ENCODE results near the gene DSCAML1. TPM values are rescaled to one million over a fixed set of nuclear protein-coding genes. Genes with fewer than 3 reads are reported as not detected.

DSCAML1 gene
- total and polyA plus RNA-seq, 10 of the 15 experiments (the other 5 are each of a cell fraction or from before 2014, with no cell fraction given): 0.03 to 0.18 (median 0.06) TPM; not detected in 1

DNA sequence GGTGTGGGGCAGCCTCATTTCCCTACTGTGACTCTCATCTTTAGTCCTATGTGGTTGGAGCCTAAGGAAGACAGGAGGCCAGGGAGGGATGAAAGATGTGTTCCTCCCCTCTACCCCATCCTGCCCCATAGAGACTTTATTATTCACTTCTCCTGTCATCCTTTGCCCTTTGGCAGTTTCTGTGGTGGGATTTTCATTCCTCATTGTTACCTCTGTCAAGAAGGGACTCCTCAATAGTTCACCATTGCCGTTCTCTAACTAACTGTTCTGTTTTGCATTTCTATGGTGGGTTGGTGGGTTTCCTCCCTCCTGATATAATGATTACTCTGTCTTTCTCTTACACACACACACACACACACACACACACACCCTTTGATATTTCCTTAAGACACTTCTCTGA, 202.3 kb downstream of the DSCAML1 start:
- BruUV-seq (replicated peaks): no TSS peak
- RAD21 ChIA-PET (ENCODE audit: unreplicated experiment): no interaction called here
- CTCF ChIA-PET: no interaction called here
- 22% methylated on average over 1 of the region's 1 CpG for WGBS (ENCODE audit: insufficient coverage, insufficient replicate concordance, low lambda C conversion rate, missing lambda C conversion rate)
- H2AFZ ChIP-seq (ENCODE audit: control insufficient read depth, low read depth, low read length): no peak overlapping the region
- H3K36me3 ChIP-seq (ENCODE audit: control insufficient read depth in 2 of 2, insufficient read depth in 2 of 2, low read length in 1 of 2): no peaks in the 10 kb centered on the region
- no peak for DNase-seq (ENCODE audit: low read depth, low spot score)
- no peak for ATAC-seq
- in situ Hi-C loops (cut with MboI) (no loop called here), intact Hi-C loops (cut with micrococcal nuclease; ENCODE audit: unreplicated experiment) (no loop called here)
- SMC1A ChIA-PET (ENCODE audit: uncharacterized antibody, unreplicated experiment): no interaction called here
- no peak overlapping the region for H3K9ac ChIP-seq (ENCODE audit: control insufficient read depth, insufficient read depth, low read length)
- H3K9me3 ChIP-seq (replicated peaks; ENCODE audit: control insufficient read depth, insufficient read depth, low read length): no peaks in the 10 kb centered on the region
- TF ChIP-seq CBFB (IDR thresholded peaks at IDR 0.05; ENCODE audit: low read depth) (no peak), CREB1 (IDR thresholded peaks at IDR 0.05; ENCODE audit: low read depth) (no peak), NFYA (IDR thresholded peaks at IDR 0.05; ENCODE audit: borderline replicate concordance, low read depth, low read length) (no peak), FOS (IDR thresholded peaks at IDR 0.05; ENCODE audit: borderline replicate concordance, extremely low read depth, insufficient read length) (no peak), IRF4 (IDR thresholded peaks at IDR 0.05; ENCODE audit: low read depth, low read length) (no peak), EZH2 (IDR thresholded peaks at IDR 0.05; ENCODE audit: borderline replicate concordance, control insufficient read depth, low read depth, low read length) (no peak), BACH1 (IDR thresholded peaks at IDR 0.05; ENCODE audit: borderline replicate concordance) (no peak), FOXK2 (IDR thresholded peaks at IDR 0.05) (no peak)
- TF ChIP-seq, protein P1, sequence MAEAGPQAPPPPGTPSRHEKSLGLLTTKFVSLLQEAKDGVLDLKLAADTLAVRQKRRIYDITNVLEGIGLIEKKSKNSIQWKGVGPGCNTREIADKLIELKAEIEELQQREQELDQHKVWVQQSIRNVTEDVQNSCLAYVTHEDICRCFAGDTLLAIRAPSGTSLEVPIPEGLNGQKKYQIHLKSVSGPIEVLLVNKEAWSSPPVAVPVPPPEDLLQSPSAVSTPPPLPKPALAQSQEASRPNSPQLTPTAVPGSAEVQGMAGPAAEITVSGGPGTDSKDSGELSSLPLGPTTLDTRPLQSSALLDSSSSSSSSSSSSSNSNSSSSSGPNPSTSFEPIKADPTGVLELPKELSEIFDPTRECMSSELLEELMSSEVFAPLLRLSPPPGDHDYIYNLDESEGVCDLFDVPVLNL (IDR thresholded peaks at IDR 0.05; ENCODE audit: low read depth, low read length): no peak
- TF ChIP-seq, protein P2, sequence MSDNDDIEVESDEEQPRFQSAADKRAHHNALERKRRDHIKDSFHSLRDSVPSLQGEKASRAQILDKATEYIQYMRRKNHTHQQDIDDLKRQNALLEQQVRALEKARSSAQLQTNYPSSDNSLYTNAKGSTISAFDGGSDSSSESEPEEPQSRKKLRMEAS (IDR thresholded peaks at IDR 0.05; ENCODE audit: low read depth, low read length): no peak
- TF ChIP-seq, protein P3, sequence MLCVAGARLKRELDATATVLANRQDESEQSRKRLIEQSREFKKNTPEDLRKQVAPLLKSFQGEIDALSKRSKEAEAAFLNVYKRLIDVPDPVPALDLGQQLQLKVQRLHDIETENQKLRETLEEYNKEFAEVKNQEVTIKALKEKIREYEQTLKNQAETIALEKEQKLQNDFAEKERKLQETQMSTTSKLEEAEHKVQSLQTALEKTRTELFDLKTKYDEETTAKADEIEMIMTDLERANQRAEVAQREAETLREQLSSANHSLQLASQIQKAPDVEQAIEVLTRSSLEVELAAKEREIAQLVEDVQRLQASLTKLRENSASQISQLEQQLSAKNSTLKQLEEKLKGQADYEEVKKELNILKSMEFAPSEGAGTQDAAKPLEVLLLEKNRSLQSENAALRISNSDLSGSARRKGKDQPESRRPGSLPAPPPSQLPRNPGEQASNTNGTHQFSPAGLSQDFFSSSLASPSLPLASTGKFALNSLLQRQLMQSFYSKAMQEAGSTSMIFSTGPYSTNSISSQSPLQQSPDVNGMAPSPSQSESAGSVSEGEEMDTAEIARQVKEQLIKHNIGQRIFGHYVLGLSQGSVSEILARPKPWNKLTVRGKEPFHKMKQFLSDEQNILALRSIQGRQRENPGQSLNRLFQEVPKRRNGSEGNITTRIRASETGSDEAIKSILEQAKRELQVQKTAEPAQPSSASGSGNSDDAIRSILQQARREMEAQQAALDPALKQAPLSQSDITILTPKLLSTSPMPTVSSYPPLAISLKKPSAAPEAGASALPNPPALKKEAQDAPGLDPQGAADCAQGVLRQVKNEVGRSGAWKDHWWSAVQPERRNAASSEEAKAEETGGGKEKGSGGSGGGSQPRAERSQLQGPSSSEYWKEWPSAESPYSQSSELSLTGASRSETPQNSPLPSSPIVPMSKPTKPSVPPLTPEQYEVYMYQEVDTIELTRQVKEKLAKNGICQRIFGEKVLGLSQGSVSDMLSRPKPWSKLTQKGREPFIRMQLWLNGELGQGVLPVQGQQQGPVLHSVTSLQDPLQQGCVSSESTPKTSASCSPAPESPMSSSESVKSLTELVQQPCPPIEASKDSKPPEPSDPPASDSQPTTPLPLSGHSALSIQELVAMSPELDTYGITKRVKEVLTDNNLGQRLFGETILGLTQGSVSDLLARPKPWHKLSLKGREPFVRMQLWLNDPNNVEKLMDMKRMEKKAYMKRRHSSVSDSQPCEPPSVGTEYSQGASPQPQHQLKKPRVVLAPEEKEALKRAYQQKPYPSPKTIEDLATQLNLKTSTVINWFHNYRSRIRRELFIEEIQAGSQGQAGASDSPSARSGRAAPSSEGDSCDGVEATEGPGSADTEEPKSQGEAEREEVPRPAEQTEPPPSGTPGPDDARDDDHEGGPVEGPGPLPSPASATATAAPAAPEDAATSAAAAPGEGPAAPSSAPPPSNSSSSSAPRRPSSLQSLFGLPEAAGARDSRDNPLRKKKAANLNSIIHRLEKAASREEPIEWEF (IDR thresholded peaks at IDR 0.05; ENCODE audit: insufficient replicate concordance, low read depth, low read length): no peak
- no peak overlapping the region for H3K4me2 ChIP-seq (ENCODE audit: control insufficient read depth, insufficient read depth)
- H3K27me3 ChIP-seq (replicated peaks in 1 of 2; ENCODE audit: control insufficient read depth in 2 of 2, insufficient read depth in 2 of 2, low read length in 1 of 2): peaks cover 2 to 3% of the 10 kb centered on the region in 2 experiments
- H3K4me1 ChIP-seq (ENCODE audit: control insufficient read depth, insufficient read depth, low read length): no peaks in the 10 kb centered on the region
- H4K20me1 ChIP-seq (ENCODE audit: control insufficient read depth, insufficient read depth): no peaks in the 10 kb centered on the region
- no peak overlapping the region for H3K4me3 ChIP-seq
- H3K79me2 ChIP-seq (ENCODE audit: control insufficient read depth, insufficient read depth, low read length): no peaks in the 10 kb centered on the region
- no peak overlapping the region for H3K27ac ChIP-seq (ENCODE audit: control insufficient read depth, insufficient read depth)
- FAIRE-seq: no peak
- POLR2A ChIA-PET: no interaction called here

Data from GM12878 (cell line).